B cell (primary cell): ENCODE measurements around the gene MYO16.

Experiments
- EZH2 ChIP-seq: IDR thresholded peaks from 2 replicates; pipeline ENCODE4 v1.6.1; 2012; ENCODE audit warnings: borderline replicate concordance, low read depth, mild to moderate bottlenecking, moderate library complexity, low read length; ENCODE audit not compliant: insufficient read depth, poor library complexity, severe bottlenecking
- TF ChIP-seq, protein P1 (sequence below): fragments of 200-600 bp; IDR thresholded peaks from one replicate; pipeline ENCODE4 v1.8.0; 2022; ENCODE audit warnings: antibody characterized with exemption, mild to moderate bottlenecking

DNA sequence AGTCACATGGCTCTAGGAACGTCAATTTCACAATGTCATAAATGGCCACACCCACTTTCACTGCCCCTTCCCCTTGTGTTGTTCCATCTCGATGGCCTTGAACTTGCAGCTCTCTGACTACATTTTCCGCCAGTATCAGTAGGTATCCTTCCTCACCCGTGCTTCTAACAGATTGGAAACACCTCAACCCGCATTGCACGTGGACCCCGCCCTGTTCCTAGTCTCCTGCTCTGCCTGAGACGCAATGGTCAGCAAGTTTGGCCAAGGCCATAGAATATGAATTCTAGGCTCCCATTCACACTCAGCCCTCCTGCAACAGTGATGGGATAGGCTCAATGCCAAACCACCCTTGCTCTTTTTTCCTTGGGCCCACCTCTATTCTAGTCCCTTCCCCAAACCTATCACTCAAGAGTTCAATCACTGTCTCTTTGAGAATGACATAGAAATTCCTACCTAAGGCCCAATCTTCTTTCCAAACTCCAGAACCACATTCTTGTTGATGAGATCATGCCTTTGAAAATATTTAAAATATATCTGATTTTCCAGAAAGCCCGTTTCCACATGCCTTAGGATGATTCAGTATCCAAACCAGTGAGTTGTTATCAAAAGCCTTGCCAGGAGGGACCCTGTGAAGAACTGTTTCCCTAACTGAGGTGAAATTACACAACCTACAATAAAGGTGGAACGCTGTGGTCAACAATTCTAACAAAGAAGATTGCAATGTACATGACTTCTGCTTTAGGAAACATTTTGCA lies 334.6 kb downstream of the MYO16 start:
- TF ChIP-seq, protein P1, sequence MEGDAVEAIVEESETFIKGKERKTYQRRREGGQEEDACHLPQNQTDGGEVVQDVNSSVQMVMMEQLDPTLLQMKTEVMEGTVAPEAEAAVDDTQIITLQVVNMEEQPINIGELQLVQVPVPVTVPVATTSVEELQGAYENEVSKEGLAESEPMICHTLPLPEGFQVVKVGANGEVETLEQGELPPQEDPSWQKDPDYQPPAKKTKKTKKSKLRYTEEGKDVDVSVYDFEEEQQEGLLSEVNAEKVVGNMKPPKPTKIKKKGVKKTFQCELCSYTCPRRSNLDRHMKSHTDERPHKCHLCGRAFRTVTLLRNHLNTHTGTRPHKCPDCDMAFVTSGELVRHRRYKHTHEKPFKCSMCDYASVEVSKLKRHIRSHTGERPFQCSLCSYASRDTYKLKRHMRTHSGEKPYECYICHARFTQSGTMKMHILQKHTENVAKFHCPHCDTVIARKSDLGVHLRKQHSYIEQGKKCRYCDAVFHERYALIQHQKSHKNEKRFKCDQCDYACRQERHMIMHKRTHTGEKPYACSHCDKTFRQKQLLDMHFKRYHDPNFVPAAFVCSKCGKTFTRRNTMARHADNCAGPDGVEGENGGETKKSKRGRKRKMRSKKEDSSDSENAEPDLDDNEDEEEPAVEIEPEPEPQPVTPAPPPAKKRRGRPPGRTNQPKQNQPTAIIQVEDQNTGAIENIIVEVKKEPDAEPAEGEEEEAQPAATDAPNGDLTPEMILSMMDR = no peak
- no peak for TF ChIP-seq EZH2
